Measurements from ENCODE around the gene DCLRE1C. TPM values are rescaled to one million over a fixed set of nuclear protein-coding genes. Genes with fewer than 3 reads are reported as not detected.

DCLRE1C gene
- total and polyA plus RNA-seq, 2 of the 8 experiments (the other 6 are each of a cell fraction or from before 2014, with no cell fraction given), result 0.77 to 7.4 TPM

- no peak for TF ChIP-seq TEAD4 (IDR thresholded peaks at IDR 0.05; ENCODE audit: low read depth, low read length)
- TF ChIP-seq USF2 (IDR thresholded peaks at IDR 0.05; ENCODE audit: low read length), result no peak
- TF ChIP-seq EZH2 (IDR thresholded peaks at IDR 0.05; ENCODE audit: low read depth, low read length, severe bottlenecking), result no peak
- no peak for TF ChIP-seq NANOG (IDR thresholded peaks at IDR 0.05; ENCODE audit: insufficient read depth, low read depth, low read length, poor library complexity, severe bottlenecking)
- TF ChIP-seq JUN (IDR thresholded peaks at IDR 0.05; ENCODE audit: low read depth, low read length), result no peak
- peak; percentile 43; the same call in 1 of the 2 replicates for TF ChIP-seq KDM5A (IDR thresholded peaks at IDR 0.05; ENCODE audit: low read length)
Observed at GRCh38 chr10:14878266-14879123, 75.4 kb downstream of the DCLRE1C start, which contains the start of gene SUV39H2 (continued).

All from H1 (cell line).